GM23338 (cell line): ENCODE measurements around the gene ZNF804B. TPM values are rescaled to one million over a fixed set of nuclear protein-coding genes. Genes with fewer than 3 reads are reported as not detected.

Source experiments
- ATAC-seq: fragments of 200-7000 bp; cut with Tn5 transposase; 3 replicates; pipeline ENCODE4 v1.9.1; 2020
- DNase-seq: peaks from one replicate; pipeline ENCODE4 v3.0.0-alpha.2; 2015; ENCODE audit warnings: low spot score
- H2AFZ ChIP-seq: fragments of 200-600 bp; sonication (generic); 2 replicates; pipeline ENCODE4 v1.8.0; 2016; ENCODE audit warnings: antibody characterized with exemption, mild to moderate bottlenecking, moderate library complexity
- H3F3A ChIP-seq: fragments of 200-600 bp; sonication (generic); replicated peaks from 2 replicates; pipeline ENCODE4 v1.8.0; 2017; ENCODE audit warnings: antibody characterized with exemption, mixed run types, low read depth
- H3K27ac ChIP-seq: fragments of 200-600 bp; sonication (generic); 2 replicates; pipeline ENCODE4 v1.6.1; 2016; ENCODE audit warnings: low read depth
- H3K27me3 ChIP-seq: fragments of 200-600 bp; sonication (generic); 2 replicates; pipeline ENCODE4 v1.8.0; 2016; ENCODE audit warnings: mild to moderate bottlenecking, mixed run types, moderate library complexity; ENCODE audit not compliant: insufficient read depth
- H3K36me3 ChIP-seq: fragments of 200-600 bp; sonication (generic); 2 replicates; pipeline ENCODE4 v1.8.0; 2016; ENCODE audit warnings: mild to moderate bottlenecking; ENCODE audit not compliant: insufficient read depth
- H3K4me1 ChIP-seq: fragments of 200-600 bp; sonication (generic); 2 replicates; pipeline ENCODE4 v1.8.0; 2016; ENCODE audit warnings: mild to moderate bottlenecking, moderate library complexity; ENCODE audit not compliant: insufficient read depth
- H3K4me2 ChIP-seq: fragments of 200-600 bp; sonication (generic); 2 replicates; pipeline ENCODE4 v1.7.1; 2017; ENCODE audit warnings: mixed run types
- H3K4me3 ChIP-seq: fragments of 200-600 bp; sonication (generic); 2 replicates; pipeline ENCODE4 v1.6.1; 2016; ENCODE audit warnings: mixed run types
- H3K79me2 ChIP-seq: fragments of 200-600 bp; sonication (generic); replicated peaks from 2 replicates; pipeline ENCODE4 v1.8.0; 2017; ENCODE audit warnings: mild to moderate bottlenecking; ENCODE audit not compliant: insufficient read depth
- H3K9me2 ChIP-seq: fragments of 200-600 bp; sonication (generic); 2 replicates; pipeline ENCODE4 v1.8.0; 2017; ENCODE audit not compliant: insufficient read depth
- H4K20me1 ChIP-seq: fragments of 200-600 bp; sonication (generic); replicated peaks from 2 replicates; pipeline ENCODE4 v1.8.0; 2017; ENCODE audit warnings: mild to moderate bottlenecking; ENCODE audit not compliant: insufficient read depth
- H3K27ac Mint-ChIP-seq: 2 replicates; pipeline ENCODE4 v1.8.0; 2020; ENCODE audit warnings: inconsistent platforms, mild to moderate bottlenecking, moderate library complexity, mixed read lengths
- H3K27me3 Mint-ChIP-seq: 3 replicates; pipeline ENCODE4 v1.8.0; 2022; ENCODE audit warnings: low read depth, mild to moderate bottlenecking, moderate library complexity, mixed read lengths, inconsistent platforms; ENCODE audit not compliant: insufficient read depth, poor library complexity
- H3K36me3 Mint-ChIP-seq: 3 replicates; pipeline ENCODE4 v1.8.0; 2021; ENCODE audit warnings: low read depth, mild to moderate bottlenecking, inconsistent platforms, moderate library complexity, mixed read lengths
- H3K4me1 Mint-ChIP-seq: 3 replicates; pipeline ENCODE4 v1.8.0; 2020; ENCODE audit warnings: mild to moderate bottlenecking, inconsistent platforms, mixed read lengths
- H3K4me3 Mint-ChIP-seq: 3 replicates; pipeline ENCODE4 v1.8.0; 2021; ENCODE audit warnings: moderate library complexity, mild to moderate bottlenecking, inconsistent platforms, mixed read lengths
- H3K9me3 Mint-ChIP-seq: 3 replicates; pipeline ENCODE4 v1.8.0; 2020; ENCODE audit warnings: moderate library complexity, mild to moderate bottlenecking, inconsistent platforms, mixed read lengths
- CREB1 ChIP-seq: fragments of 250-450 bp; sonication (Bioruptor Pico); IDR thresholded peaks from 2 replicates; pipeline ENCODE4 v1.5.0; 2020; ENCODE audit warnings: low read depth, mild to moderate bottlenecking, moderate library complexity
- ETS1 ChIP-seq: IDR thresholded peaks from 2 replicates; pipeline ENCODE4 v1.6.1; 2016; ENCODE audit warnings: antibody characterized with exemption
- EZH2phosphoT487 ChIP-seq: fragments of 200-600 bp; sonication (generic); IDR thresholded peaks from one replicate; pipeline ENCODE4 v1.8.1; 2018; ENCODE audit warnings: antibody characterized with exemption; ENCODE audit not compliant: unreplicated experiment
- JUNB ChIP-seq: IDR thresholded peaks from one replicate; pipeline ENCODE4 v1.6.1; 2016; ENCODE audit warnings: antibody characterized with exemption; ENCODE audit not compliant: unreplicated experiment
- NANOG ChIP-seq: IDR thresholded peaks from 2 replicates; pipeline ENCODE4 v1.6.1; 2016; ENCODE audit warnings: antibody characterized with exemption, borderline replicate concordance
- ZNF114 ChIP-seq: fragments of 250-450 bp; sonication (Bioruptor Pico); IDR thresholded peaks from 2 replicates; pipeline ENCODE4 v1.5.0; 2020; ENCODE audit warnings: mild to moderate bottlenecking, moderate library complexity
- ZNF331 ChIP-seq: fragments of 250-450 bp; sonication (Bioruptor Pico); IDR thresholded peaks from 2 replicates; pipeline ENCODE4 v1.5.0; 2020; ENCODE audit warnings: low read depth, mild to moderate bottlenecking, moderate library complexity
- ZNF462 ChIP-seq: fragments of 250-450 bp; sonication (Bioruptor Pico); IDR thresholded peaks from 2 replicates; pipeline ENCODE4 v1.5.0; 2020; ENCODE audit warnings: mild to moderate bottlenecking, moderate library complexity
- polyA plus RNA-seq: library from polyadenylated mRNA; unstranded; fragments of >200 nt; fragmentation: Nextera tagmentation; extraction: Ambion mirVana; gene quantifications from 2 replicates; pipeline ENCODE4 v1.2.1, GENCODE V29; 2016
- total RNA-seq: library from RNA; depleted of rRNA; stranded (reverse); fragments of >200 nt; shearing (Covaris generic); gene quantifications from 2 replicates; pipeline ENCODE4 v1.2.3, GENCODE V29; 2014

Gene ZNF804B
- total and polyA plus RNA-seq, 2 experiments from 2014 or later: not detected

GRCh38 chr7:89023877-89024276 is 264.4 kb downstream of the ZNF804B start:
- DNase-seq: no peak
- Histone ChIP-seq H3K9me2 (peaks cover 2% of the 10 kb centered on the region), H2AFZ (no peak overlapping the region), H3F3A (no peaks in the 10 kb centered on the region), H3K4me3 (no peak overlapping the region), H3K79me2 (no peaks in the 10 kb centered on the region), H3K27ac (no peak overlapping the region), H4K20me1 (no peaks in the 10 kb centered on the region), H3K4me2 (no peak overlapping the region), H3K27me3 (no peaks in the 10 kb centered on the region), H3K4me1 (no peaks in the 10 kb centered on the region), H3K36me3 (no peaks in the 10 kb centered on the region)
- no peak for TF ChIP-seq ZNF462 (CRISPR knock-in tag)
- no peak for TF ChIP-seq CREB1
- TF ChIP-seq EZH2phosphoT487: no peak
- TF ChIP-seq ETS1: no peak
- TF ChIP-seq NANOG: no peak
- TF ChIP-seq JUNB: no peak
- no peak for TF ChIP-seq ZNF114 (CRISPR knock-in tag)
- TF ChIP-seq ZNF331 (CRISPR knock-in tag): no peak
- Mint-ChIP-seq H3K27ac (peak overlapping the region; percentile 42), H3K36me3 (no peaks in the 10 kb centered on the region; the same call in 1 of the 3 replicates), H3K4me3 (no peak overlapping the region), H3K27me3 (no peaks in the 10 kb centered on the region), H3K4me1 (peaks cover 8% of the 10 kb centered on the region; the same call in 2 of the 3 replicates), H3K9me3 (no peaks in the 10 kb centered on the region)
- no peak for ATAC-seq
